Astrocyte of the spinal cord (primary cell): ENCODE data around the gene NME8.

Experiments
- DNase-seq: peaks from one replicate; pipeline ENCODE4 v3.0.0; 2011; ENCODE audit warnings: low read depth, low spot score
- H3K4me3 ChIP-seq: 2 replicates; pipeline ENCODE4 v1.5.1; 2011; ENCODE audit warnings: low read depth, mild to moderate bottlenecking, low read length, moderate library complexity
- in situ Hi-C: cut with HindIII; loops from 2 replicates; pipeline ENCODE4 v1.10.0; 2017; ENCODE audit warnings: low sequenced_read_pairs
- TF ChIP-seq, protein P1 (sequence below): IDR thresholded peaks from 2 replicates; pipeline ENCODE4 v1.5.1; 2012; ENCODE audit warnings: low read depth, mild to moderate bottlenecking, low read length, inconsistent platforms

NME8 gene

DNA sequence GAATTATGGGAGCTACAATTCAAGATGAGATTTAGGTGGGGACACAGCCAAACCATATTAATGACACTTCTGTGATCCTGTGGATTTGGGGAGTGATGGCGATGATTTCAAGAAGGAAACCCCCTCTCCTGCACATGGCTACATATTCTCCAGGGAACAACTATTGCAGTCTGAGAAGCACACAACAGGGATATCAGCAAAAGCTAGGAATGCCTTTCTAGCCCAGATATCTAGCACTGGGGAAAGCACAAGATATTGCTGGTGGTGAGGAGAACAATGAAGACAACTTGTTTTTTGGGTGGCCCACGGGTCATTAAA is 96.3 kb downstream of the NME8 start:
- no peak overlapping the region for H3K4me3 ChIP-seq
- in situ Hi-C loops: no loop called here
- TF ChIP-seq, protein P1, sequence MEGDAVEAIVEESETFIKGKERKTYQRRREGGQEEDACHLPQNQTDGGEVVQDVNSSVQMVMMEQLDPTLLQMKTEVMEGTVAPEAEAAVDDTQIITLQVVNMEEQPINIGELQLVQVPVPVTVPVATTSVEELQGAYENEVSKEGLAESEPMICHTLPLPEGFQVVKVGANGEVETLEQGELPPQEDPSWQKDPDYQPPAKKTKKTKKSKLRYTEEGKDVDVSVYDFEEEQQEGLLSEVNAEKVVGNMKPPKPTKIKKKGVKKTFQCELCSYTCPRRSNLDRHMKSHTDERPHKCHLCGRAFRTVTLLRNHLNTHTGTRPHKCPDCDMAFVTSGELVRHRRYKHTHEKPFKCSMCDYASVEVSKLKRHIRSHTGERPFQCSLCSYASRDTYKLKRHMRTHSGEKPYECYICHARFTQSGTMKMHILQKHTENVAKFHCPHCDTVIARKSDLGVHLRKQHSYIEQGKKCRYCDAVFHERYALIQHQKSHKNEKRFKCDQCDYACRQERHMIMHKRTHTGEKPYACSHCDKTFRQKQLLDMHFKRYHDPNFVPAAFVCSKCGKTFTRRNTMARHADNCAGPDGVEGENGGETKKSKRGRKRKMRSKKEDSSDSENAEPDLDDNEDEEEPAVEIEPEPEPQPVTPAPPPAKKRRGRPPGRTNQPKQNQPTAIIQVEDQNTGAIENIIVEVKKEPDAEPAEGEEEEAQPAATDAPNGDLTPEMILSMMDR: no peak
- DNase-seq: no peak

GRCh38 chr7:37945336-37945735 is 96.9 kb downstream of the NME8 start:
- TF ChIP-seq, protein P1: no peak
- H3K4me3 ChIP-seq: no peak overlapping the region
- peak; percentile 66 for DNase-seq
- in situ Hi-C loops: no loop called here

GRCh38 chr7:37947138-37947940 is 98.9 kb downstream of the NME8 start:
- TF ChIP-seq, protein P1: no peak
- DNase-seq: no peak
- no peak overlapping the region for H3K4me3 ChIP-seq
- in situ Hi-C loops: no loop called here

DNA sequence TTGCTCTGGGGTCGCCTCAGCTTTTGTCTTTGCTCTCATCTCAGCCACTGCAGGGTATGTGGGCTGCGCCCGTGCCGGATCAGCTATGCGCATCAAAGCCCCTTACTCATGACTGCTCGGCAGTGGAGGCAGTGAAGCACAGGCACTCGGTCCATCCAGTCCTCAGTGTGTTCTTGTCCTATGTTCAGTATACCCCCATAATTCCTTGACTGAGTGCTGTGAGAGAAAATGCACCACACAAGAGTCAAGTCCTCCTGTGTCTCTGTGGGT is 99.5 kb downstream of the NME8 start:
- H3K4me3 ChIP-seq: no peak overlapping the region
- DNase-seq: no peak
- TF ChIP-seq, protein P1: no peak
- in situ Hi-C loops: no loop called here
